M059J (cell line): ENCODE data around the gene RFLNA. TPM values are rescaled to one million over a fixed set of nuclear protein-coding genes. Genes with fewer than 3 reads are reported as not detected.

Experiments
- DNase-seq: peaks from one replicate; pipeline ENCODE4 v3.0.0-alpha.2; 2012; ENCODE audit warnings: low read depth
- total RNA-seq: library from RNA; depleted of rRNA; stranded (reverse); fragments of >200 nt; shearing (Covaris generic); gene quantifications from 2 replicates; pipeline ENCODE4 v1.2.3, GENCODE V29; 2014

RFLNA gene
- total RNA-seq, 1 experiment from 2014 or later, result 3.8 TPM

DNA sequence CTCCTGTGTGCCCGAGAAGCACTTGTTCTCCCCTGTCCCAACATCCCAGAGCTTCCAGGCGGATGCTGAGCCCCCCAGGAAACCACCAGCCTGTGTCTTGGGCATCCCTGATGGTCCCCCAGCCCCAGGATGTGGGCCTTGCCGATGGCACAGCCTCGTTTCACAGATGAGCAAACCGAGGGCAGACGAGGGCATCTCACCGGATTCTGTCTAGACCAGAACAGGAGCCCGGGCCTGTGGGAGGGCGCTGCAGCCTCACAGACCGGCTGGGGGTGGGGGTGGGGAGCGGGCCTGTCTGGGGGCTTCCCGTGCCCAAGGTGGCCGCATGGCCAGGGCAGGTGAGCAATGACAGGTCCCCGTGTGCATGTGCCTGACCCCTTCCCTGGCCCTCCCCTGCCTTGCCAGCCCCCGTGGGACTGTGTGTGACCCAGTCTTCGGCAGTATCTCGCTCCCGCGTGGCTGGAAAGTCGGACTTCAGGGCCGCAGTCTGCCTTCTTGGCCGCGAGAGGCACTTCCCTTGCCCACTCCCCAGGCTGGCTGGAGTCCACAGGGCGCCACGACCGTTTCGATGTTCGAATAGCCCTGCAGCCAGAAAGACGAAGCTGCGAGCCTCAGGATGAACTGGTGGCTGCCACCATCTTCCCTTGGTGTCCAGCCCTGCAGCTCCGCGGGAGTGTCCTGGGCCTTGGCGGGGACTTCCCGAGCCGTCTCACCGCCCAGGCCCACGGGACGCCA lies 8.9 kb downstream of the RFLNA start:
- DNase-seq, result no peak

- no peak for DNase-seq
These were observed 9.5 kb downstream of the RFLNA start for GRCh38 chr12:124304314-124304790.

DNA sequence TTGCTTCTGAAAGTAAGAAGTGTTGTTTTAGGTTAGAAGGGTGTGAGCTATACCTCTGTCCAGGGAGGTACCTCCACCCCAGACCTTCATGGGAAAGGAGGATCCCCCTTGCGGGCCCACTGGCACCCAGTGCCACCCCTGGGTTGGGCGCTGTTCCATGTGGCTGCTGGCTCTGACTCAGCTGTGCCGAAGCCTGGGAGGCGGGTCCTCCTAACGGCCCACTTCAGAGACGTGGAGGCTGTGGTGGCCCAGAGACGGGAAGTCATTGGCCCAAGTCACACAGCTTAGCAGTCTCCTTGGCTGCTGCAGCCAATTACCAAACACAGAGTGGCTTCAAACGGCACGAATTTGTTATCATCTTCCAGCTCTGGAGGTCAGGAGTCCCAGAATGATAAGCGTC lies 10.2 kb downstream of the RFLNA start:
- no peak for DNase-seq

GRCh38 chr12:124305776-124306685 lies 11.1 kb downstream of the RFLNA start:
- DNase-seq, result no peak

DNA sequence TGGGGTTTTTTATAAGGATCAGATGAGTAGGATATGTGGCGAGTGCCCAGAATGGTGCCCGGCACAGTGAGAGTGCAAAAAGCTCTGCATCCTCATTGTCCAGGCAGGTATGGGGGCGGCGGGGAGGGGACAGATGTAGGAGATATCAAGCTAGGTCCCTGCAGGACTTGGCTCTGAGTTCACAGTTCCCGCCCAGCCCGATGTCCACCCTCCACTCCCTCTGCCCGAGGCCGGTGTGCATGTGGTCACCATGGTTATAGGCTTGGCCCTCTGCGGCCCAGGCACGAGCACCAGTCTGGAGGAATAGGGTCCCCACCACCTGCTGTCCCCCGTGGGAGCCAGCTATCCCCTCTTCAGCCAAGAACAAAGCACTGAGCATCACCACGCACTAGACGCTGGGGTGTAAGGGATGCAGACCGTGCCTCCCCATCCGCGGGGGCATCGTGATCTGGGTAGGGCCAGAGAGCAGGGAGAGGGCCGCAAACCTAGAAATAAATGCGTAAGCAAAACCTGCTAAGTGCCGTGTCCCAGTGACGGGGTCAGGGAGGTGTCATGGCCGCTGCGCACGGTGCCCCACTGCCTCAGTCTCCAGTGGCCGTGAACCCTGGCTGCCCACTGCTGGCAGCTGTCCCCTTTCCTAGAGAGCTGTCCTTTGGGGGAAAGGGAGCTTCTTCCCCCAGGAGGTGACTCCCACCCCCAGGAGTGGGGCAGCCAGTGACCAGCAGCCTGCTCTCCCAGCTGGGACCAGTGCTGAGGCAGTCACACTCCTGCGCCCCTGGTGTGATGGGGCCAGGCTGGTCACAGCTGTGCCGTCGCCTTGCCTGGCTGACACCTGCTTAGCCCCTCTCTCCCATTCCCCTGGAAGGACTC lies 12.0 kb downstream of the RFLNA start:
- no peak for DNase-seq

GRCh38 chr12:124307556-124307825 lies 12.6 kb downstream of the RFLNA start:
- DNase-seq, result no peak

GRCh38 chr12:124308741-124309140 lies 13.8 kb downstream of the RFLNA start:
- DNase-seq, result no peak

DNA sequence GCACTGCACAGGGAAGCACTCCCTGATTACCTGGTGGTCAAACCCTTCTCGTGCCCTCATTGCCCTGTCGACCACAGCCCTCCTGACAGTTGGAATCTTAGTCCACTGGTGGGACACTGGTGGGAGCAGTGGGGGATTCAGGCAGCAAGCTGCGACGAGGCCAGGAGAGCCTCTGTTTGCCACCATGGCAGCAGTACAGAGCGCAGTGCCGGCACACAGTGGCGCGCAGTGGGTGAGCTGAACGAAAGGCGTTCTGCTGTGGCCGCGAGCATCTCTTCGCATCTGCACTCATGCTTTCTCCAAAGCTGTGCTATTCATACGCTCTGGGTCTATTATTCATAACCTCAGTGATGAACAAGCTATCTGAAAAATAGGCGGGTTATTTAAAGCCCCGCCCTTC lies 14.3 kb downstream of the RFLNA start:
- DNase-seq, result no peak

DNA sequence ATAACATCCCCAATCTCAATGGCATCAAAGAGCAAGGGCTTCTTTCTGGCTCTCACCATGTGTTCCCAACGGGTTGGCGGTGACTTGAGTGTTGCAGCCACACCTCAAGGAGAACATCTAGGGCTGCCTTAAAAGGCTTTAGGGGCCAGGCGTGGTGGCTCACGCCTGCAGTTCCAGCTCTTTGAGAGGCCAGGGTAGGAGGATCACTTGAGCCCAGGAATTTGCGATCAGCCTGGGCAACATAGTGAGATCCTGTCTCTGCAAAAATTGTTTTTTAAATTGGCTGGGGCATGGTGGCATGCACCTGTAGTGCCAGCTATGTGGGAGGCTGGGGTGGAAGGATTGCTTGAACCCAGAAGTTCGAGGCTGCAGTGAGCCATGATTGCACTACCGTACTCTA lies 14.9 kb downstream of the RFLNA start:
- DNase-seq, result no peak

DNA sequence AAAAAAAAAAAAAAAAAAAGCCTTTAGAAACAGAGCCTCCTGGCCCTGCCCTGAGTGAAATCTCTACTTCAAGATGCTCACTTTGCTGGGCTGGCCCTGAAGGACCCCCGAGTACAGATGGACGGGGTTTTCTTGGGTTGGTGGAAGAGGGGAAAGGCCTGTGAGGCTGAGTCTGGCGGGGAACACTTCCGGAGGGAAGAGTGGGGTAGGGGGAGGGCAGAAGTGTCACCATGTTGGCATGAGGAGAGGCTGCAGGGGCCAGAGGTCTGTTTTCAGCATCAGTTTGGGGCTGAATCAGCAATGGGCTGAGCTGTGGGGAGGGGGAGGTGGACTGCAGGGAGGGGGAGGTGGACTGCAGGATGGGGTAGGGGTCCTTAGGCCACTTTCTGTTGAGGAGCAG lies 15.3 kb downstream of the RFLNA start:
- no peak for DNase-seq

GRCh38 chr12:124310785-124311184 lies 15.9 kb downstream of the RFLNA start:
- DNase-seq, result no peak

DNA sequence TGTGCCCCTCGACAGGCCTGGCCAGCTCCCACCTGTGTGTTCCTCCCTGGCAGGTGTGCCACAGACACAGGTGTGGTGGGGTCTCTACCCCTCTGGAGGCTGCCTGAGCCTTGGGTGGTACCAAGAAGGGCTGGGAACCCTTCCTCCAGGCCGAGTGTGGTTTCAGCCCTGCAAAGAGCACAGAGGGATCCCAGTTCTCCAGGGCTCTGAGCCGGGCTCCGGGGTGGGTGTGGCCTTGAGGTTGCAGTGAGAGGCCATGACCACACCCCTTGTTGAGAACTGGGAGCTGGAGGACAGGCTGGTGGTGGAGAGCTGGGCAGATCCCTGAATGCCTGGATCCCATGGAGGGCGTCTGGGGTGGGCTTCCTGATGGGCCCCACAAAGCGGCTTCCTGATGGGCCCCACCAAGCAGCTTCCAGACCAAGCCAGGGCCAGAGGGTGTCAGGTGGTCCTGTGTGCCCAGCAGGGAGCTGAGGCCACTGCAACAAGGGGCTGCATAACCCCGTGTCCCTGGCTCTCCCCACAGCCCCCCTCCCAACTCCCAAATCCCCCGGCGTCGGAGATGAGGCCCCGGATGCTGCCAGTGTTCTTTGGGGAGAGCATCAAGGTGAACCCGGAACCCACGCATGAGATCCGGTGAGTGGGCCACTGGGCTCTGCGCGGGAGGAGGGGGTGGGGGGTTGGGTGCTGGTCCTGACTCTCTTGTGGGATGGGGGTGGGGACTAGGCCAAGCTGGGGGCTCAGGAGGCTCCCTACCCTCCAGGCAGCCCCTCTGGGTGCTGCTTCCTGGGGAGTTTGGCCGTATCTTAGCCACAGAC lies 16.6 kb downstream of the RFLNA start:
- DNase-seq, result no peak

GRCh38 chr12:124312601-124313000 lies 17.7 kb downstream of the RFLNA start:
- DNase-seq, result no peak

- DNase-seq, result no peak
These were observed 19.3 kb downstream of the RFLNA start for GRCh38 chr12:124314207-124314606.

GRCh38 chr12:124314766-124315165 lies 19.9 kb downstream of the RFLNA start:
- DNase-seq, result no peak

- DNase-seq, result no peak
These were observed 20.6 kb downstream of the RFLNA start for GRCh38 chr12:124315372-124316044.

- no peak for DNase-seq
These were observed 21.5 kb downstream of the RFLNA start for GRCh38 chr12:124316257-124316900.

- DNase-seq, result no peak
These were observed 22.5 kb downstream of the RFLNA start for GRCh38 chr12:124317400-124317799.

DNA sequence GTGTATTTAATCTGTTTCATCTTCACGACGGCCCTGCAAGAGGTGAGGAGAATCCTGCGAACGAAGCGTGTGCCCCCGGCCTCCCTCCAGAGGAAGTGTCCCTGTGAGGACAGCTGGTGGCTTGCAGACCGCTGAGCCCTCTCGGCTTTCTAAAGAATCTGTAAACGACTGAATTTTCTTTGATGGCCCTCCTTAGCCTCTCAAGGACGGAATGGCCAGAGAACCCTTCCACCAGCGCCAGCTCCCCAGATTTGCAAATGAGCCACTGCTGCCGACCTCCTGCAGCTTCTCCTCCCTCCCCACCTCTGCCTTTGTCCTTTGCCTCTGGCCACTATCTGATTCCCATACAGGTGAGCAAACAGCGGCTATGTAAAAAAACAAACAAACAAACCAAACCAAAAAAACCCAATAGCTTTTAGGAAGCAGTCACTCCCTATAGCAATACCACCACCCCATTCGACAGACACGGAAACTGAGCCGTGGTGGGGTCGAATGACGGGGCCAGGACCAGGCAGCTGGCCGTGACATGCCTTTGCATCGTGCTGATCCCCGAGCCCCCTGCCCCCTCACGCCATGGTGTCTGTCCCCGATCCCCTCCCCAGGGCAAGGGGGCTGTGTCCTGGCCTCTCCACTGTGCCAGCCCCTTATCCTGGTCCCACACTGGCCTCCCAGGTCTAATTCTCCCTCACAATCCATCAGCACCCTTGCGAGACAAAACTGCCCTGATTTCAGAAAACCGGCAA lies 23.6 kb downstream of the RFLNA start:
- DNase-seq, result no peak
